ENCODE measurements around the gene SLCO4A1.
"Not testable (repeated sequence)": the region's sequence is repeated elsewhere in the genome, so short reads cannot be mapped to it uniquely, and the experiment has no call there.

SLCO4A1 gene

GRCh38 chr20:62623488-62624324 lies 18.6 kb upstream of the SLCO4A1 start:
- DNase-seq (ENCODE audit: low read depth): peak; percentile 64

DNA sequence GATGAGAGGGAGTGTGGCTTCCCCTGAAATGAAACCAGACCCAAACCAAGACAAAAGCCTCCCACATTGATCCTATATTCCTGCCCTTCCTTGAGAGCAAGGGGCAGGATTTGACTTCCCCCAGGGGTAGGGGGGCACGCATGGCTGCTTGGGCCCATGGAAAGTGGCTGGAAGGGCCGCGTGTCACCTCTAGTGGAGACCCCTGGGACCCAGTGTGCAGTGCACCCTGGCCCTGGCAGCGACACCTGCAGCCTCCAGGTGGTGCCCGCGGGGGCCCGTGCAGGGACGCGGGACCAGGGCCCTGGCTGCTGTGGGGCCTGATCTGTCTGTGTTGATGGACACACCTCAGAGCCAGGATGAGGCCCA lies 18.0 kb upstream of the SLCO4A1 start:
- no peak for DNase-seq (ENCODE audit: low read depth)

GRCh38 chr20:62624719-62625453 lies 17.4 kb upstream of the SLCO4A1 start:
- no peak for DNase-seq (ENCODE audit: low read depth)

DNA sequence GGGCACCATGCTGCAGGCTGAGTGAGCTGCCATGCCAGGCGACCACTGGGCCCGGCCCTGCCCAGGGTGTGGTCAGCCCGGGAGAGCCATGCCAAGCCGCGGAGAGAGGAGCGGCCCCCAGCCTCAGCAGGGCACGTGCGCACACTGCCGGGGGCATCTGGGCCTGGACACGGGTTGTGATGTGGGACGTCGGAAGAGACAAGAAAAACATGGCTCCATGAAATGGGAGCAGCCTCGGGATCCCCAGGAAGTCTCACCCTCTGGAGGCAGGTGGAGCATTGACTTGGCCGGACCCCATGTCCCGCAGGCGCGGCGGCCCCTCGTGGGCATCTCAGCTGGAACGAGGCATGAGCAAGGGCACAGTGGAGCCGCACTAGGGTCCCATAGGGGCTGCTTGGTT lies 16.8 kb upstream of the SLCO4A1 start:
- no peak for DNase-seq (ENCODE audit: low read depth)

DNA sequence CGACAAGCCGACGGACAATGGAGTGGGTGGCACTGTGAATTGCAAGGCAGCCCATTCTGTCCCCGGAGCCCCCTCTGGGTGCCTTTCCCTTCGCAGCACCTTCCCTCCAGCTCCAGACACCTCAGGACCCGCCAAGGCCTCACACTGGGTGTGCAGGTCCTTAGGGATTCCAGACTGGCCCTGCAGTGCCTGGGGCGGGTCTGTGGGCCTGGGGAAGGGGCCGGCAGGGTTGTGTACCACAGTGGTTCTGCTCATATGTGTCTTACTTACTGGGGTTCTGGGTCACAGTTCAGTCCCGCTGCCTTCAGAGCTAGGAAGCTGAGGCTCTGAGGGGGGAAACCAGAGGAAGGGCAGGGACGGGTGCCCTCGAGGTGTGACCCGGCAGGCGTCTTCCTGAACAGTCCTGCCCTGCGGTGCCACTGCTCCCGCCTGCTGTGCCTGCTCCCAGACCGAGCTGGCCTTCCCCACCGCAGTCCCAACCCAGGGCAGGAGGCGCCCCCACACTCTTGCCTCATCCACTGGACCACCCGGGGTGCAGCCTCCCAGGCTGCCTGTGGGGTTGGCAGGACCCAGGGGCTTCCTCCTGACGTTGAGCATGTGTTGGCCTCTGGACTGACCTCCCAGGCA lies 16.3 kb upstream of the SLCO4A1 start:
- no peak for DNase-seq (ENCODE audit: low read depth)

DNA sequence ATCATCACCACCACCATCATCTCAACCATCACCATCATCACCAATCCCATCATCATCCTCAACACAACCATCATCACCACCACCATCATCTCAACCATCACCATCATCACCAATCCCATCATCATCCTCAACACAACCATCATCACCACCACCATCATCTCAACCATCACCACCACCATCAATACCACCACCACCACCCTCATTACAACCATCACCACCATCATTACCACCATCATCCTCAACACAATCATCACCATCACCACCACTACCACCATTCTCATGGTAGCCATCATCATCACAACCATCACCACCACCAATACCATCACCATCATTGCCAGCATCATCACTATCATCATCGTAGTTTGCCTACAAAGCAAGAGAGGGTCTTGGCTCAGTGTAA lies 14.9 kb upstream of the SLCO4A1 start:
- not testable (repeated sequence) for DNase-seq (ENCODE audit: low read depth)

- DNase-seq (ENCODE audit: low read depth): no peak
Observed at GRCh38 chr20:62627901-62628612, 14.2 kb upstream of the SLCO4A1 start.

- DNase-seq (ENCODE audit: low read depth): no peak
Observed at GRCh38 chr20:62628691-62629090, 13.6 kb upstream of the SLCO4A1 start.

DNA sequence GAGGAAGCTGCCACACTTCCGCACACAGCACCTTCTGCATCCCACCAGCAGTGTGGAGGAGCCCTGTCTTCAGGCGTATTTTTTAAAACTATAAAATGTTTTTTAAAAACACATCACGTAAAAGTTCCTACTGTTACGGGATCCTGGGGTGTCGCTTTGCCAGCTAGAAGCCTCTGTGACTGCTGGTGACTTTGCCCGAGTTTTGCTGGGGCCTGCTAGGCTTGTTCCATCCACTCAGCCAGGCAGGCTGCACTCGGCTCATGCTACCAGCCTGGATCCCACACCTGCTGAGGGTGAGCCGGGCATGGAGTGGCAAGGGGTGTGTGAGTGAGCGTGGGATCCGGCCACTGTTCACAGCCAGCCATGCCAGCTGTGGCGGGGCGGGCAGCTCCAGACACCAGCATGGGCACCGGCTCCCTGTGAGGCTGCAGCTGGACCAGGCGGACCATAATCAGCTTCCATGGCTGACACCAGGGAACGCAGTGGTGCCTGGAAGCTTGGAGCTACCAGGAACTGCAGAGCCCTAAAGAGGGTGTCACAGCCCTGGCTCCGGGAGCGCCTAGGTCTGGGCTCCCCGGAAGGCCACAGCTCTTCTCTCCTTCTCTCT lies 12.3 kb upstream of the SLCO4A1 start:
- DNase-seq (ENCODE audit: low read depth): no peak

DNA sequence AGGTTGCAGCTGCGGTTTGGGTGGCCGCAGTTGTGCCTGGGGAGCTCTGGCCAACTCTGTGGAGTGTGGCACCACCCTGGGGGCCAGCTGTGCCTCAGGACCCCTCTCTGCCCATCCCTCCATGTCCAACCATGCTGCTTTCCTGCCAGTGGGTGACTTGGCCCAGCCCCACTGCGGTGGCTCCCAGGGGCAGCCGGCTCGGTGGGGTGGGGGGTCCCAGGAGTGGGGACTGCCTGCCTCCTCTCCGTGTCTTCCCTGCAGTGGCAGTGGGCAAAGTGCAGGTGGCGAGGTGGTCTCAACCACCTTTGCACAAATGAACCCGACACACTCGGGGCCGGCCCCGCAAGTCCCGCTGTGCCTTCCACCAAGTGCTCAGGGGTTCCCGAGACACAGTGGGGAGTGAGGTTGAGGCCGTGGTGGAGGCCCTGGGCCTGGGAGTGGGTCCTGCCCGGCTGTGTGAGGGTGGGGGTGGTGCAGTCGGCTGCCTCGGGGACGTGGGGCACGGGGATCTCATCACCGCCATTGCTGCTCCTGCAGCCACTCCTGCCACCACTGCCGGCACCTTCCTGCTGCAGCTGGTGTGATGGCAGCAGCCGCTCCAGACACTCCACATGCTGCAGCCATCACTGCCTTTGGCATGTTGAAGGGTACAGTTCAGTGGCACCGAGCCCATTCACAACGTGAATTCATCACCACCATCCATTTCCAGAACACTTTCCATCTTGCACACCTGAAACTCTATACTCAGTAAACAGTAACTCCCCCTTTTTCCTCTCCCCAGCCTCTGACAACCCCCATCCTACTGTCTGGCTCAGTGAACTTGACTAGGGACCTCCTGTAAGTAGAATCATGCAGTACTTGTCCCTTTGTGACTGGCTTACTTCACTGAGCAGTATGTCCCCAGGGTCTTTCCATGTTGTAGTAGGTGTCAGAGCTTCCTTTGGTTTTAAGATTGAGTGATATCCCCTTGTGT lies 10.7 kb upstream of the SLCO4A1 start:
- no peak for DNase-seq (ENCODE audit: low read depth)

DNA sequence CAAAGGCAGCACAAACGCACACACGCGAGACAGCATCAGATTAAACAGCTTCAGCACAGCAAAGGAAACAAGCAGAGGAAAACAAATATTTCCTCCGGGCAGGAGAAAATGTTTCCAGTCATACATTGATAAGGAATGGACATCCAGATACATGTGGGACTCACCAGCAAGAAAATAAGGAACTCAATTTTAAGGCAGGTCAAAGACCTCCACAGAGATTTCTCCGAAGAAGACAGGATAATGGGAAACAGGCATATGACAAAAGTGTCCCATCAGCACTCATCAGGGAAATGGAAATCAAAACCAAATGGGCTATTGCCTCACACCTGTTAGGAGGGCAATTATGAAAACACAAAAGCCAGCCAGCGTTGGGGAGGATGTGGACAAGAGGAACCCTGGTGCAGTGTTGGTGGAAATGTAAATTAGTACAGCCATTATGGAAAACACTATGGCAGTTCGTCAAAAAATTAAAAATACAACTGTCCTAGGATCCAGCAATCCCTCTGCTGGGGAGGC lies 9.7 kb upstream of the SLCO4A1 start:
- DNase-seq (ENCODE audit: low read depth): no peak

DNA sequence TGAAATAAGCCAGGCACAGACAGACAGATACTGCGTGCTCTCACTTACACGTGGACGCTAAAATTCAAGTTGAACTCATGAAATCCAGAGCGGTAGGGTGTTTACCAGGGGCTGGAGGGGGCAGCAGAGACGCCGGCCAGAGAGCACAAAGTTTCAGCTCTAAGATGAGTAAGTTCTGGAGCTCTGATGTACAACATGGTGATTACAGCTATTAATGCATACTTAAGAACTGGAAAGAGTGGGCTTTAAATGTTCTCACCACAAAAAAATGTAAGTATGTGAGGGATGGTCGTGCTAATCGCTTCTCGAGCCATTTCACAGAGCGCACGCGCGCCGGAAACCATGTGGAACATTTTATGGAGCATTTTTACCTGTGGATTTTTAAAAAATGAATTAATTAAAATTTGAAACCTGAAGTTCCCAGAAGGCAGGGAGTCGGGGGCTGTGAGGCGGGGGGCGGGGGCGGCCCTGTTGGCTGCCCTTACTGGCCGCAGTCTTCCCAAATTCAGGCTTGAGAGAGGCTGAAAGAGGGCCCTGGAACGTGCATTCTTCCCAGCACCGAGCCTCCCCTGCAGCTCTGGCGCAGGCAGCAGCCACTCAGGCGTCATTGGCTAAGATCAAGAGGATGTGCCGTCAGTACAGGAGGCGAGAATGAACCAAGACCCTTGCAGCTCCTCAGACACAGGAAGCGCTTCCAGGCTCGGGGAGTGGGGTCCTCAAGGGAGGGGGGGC lies 8.5 kb upstream of the SLCO4A1 start:
- DNase-seq (ENCODE audit: low read depth): no peak

- DNase-seq (ENCODE audit: low read depth): no peak
Observed at GRCh38 chr20:62634330-62634967, 7.9 kb upstream of the SLCO4A1 start.

DNA sequence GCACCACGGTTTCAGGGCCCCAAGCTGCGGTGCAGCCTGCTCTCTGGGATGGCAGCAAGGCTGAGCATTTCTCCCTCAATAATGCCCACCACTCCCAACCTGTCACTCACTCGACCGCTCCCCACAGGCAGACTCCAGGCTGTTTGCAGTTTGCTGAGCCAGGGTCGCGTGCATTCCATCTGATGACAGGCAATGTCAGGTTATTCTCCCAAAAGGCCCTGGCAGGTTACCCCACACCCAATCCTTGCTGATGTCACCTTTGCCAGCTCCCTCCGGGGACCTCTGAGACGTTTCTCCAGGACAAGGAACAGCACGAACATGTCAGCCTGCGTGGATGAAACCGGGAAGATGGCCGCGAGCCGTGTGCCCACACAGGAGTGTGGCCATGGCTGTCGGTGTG lies 7.1 kb upstream of the SLCO4A1 start:
- no peak for DNase-seq (ENCODE audit: low read depth)

DNA sequence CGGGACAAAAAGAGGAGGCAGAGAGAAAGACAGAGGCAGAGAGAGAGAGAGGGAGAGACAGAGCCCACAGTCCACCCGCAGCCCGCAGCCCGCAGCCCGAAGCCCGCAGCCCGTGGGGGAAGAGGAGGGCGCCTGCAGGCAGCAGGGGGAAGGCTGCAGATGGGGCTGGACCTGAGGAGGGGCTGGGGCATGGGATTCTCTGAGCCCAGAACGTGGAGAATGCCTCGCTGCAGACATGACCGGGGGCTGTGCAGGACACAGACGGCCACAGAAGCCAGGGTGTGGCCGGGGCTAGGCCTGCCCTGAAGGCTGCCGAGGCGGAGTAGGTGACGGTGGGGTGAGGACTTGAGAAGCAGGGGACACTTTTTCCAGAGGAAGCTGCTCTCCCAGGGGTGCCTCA lies 6.5 kb upstream of the SLCO4A1 start:
- DNase-seq (ENCODE audit: low read depth): no peak

- DNase-seq (ENCODE audit: low read depth): no peak
Observed at GRCh38 chr20:62636446-62636845, 5.9 kb upstream of the SLCO4A1 start.

- no peak for DNase-seq (ENCODE audit: low read depth)
Observed at GRCh38 chr20:62637110-62637509, 5.2 kb upstream of the SLCO4A1 start.

DNA sequence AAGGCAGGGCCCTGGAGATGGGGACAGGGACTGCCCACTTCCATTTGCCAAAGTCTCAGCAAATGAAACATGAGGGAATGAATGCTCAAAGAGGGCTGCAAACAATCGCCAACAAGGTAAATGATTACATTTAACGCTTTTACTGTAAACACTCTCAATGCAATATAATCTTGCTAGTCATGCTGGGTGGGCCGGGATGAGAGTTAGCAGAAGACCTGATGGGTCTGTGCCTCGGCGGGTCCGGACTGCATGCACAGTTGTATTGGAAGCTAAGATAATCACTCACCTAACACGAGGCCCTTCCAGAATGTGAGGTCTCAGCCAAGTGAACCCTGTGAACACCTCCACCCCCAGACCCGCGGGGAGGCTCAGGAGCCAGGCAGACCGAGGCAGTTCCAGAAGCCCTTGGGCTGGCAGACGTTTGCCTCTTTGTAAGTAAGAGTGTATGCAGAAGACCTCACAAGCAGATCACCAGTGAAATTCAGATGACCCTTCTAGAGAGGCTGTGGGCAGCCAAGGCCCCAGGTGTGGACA lies 4.7 kb upstream of the SLCO4A1 start:
- DNase-seq (ENCODE audit: low read depth): no peak

DNA sequence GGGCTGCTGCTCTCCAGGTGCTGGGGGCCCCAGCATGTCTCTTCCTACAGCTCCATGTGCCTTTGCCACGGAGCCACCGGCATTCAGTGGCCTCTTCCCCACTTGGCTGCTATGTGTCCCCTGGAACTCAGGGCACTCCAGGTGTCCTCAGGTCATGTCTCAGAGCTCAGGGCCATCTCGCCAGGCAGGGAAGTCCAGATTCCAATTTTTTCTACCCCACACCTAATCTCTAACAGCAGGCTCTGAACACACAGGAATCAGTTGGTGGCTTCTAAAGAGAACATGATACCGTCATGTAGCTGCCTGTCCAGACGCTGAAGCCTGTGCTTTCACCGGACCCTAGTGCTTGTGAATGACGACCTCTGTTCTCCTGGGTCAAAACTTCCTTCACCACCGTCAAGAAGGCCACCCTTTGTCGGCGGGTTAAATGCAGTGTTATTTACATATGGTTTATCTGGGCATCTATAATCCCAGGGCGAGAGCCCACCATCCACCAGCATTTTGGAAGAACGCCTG lies 4.2 kb upstream of the SLCO4A1 start:
- no peak for DNase-seq (ENCODE audit: low read depth)
